Measurements from ENCODE around the gene USP53.
"Not testable (repeated sequence)": the region's sequence is repeated elsewhere in the genome, so short reads cannot be mapped to it uniquely, and the experiment has no call there.

Gene USP53

GRCh38 chr4:119212234-119212963, at the start of gene USP53:
USP53 (plus strand) TSS chr4:119212713; CDS start chr4:119239760, 27,047 bp downstream.
- in situ Hi-C loops (cut with MboI; ENCODE audit: low sequenced_read_pairs): no loop called here

GRCh38 chr4:119165767-119166166, 46.7 kb upstream of the USP53 start:
- in situ Hi-C loops (cut with MboI; ENCODE audit: low sequenced_read_pairs): no loop called here

DNA sequence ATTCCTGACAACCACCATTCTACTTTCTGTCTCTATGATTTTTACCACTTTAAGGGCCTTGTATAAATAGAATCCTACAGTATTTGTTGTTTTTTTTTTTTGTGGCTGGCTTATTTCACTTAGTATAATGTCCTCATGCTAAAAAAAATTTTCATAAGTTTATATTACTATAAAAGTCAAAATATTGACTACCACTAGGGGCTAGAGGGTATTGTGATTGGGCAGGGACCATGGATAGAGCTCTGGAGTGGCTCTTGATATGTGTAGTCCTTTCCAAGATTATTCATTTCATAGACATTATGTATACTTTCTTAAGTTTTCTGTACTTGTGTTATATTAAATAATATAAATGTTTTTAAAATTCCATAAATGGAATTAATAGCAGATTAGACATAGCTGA, 42.3 kb upstream of the USP53 start:
- in situ Hi-C loops (cut with MboI; ENCODE audit: low sequenced_read_pairs): no loop called here

DNA sequence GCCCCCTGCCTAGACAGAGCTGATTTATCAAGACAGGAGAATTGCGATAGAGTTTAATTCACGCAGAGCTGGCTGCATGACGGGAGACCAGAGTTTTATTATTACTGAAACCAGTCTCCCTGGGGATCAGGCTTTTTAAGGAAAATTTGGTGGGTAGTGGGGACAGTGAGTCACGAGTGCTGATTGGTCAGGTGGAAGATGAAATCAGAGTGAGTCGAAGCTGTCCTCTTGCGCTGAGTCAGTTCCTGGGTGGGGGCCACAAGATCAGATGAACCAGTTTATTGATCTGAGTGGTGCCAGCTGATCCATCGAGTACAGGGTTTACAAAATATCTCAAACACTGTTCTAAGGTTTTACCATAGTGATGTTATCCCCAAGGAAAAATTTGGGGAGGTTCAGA, 40.3 kb upstream of the USP53 start:
- in situ Hi-C loops (cut with MboI; ENCODE audit: low sequenced_read_pairs): no loop called here

DNA sequence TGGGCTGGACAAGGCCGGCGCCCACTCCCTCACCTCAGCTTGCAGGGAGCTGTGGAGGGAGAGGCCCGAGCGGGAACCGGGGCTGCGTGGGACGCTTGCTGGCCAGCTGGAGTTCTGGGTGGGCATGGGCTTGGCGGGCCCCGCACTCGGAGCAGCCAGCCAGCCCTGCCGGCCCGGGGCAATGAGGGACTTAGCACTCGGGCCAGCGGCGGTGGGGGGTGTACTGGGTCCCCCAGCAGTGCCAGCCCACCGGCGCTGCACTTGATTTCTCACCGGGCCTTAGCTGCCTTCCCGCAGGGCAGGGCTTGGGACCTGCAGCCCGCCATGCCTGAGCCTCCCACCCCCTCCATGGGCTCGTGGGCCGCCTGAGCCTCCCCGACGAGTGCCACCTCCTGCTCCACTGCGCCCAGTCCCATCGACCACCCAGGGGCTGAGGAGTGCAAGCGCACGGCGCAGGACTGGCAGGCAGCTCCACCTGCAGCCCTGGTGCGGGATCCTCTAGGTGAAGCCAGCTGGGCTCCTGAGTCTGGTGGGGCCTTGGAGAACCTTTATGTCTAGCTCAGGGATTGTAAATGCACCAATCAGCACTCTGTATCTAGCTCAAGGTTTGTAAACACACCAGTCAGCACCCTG, 38.7 kb upstream of the USP53 start:
- in situ Hi-C loops (cut with MboI; ENCODE audit: low sequenced_read_pairs): not testable (repeated sequence)

DNA sequence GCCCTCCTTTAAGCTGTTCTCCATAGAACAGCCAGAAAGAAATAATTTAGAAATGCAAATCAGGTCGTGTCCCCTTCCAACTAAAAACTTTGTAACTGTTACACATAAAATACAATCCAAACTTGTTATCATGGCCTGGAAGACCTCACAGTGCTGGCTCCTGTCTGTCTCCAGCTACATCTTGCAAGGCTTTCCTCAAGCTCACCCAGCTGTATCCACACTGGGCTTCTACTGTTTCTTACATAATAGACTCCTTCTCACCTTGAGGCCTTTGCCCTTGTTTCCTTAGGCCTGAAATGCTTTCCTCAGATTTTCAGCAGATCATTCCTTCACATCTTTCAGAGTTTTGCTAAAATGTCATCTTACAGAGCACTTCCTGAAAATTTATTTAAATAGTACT, 33.5 kb upstream of the USP53 start:
- in situ Hi-C loops (cut with MboI; ENCODE audit: low sequenced_read_pairs): no loop called here

- in situ Hi-C loops (cut with MboI; ENCODE audit: low sequenced_read_pairs): no loop called here
Measured at GRCh38 chr4:119184128-119184527, 28.4 kb upstream of the USP53 start.

DNA sequence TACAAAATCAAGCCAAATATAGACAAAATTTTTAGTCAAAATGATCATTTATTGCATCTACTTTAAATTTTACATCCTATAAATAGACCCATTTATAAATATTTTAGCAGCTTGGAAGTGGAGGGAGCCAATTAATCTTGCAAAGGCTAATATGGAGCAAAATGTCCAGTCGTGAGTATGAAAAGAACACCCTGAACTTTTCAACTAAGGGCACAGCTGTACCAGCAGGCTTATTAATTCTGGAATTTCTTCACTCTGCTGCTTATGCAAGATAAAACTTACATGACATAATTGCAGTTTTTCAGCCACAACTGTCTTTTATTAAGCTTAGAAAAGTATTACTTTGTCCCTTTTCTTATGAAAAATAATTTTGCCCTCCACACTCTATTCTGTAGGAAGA, 22.9 kb upstream of the USP53 start:
- in situ Hi-C loops (cut with MboI; ENCODE audit: low sequenced_read_pairs): no loop called here

DNA sequence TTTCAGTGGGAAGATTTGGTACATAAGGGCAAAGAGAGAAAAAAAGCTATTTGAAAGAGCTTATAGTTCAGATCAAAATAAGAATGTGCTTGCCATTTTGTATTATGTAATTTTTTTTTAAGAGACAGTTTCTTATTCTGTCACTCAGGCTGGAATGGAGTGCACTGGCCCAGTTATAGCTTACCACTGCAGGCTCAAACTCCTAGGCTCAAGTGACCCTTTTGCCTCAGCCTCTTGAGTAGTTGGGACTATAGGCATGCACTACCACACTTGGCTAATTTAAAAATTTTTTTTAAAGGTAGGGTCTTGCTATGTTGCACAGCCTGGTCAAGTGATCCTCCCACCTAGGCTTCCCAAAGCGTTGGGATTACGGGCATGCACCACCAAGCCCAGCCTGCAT, 22.2 kb upstream of the USP53 start:
- in situ Hi-C loops (cut with MboI; ENCODE audit: low sequenced_read_pairs): no loop called here

- in situ Hi-C loops (cut with MboI; ENCODE audit: low sequenced_read_pairs): no loop called here
Measured at GRCh38 chr4:119191505-119191904, 21.0 kb upstream of the USP53 start.

DNA sequence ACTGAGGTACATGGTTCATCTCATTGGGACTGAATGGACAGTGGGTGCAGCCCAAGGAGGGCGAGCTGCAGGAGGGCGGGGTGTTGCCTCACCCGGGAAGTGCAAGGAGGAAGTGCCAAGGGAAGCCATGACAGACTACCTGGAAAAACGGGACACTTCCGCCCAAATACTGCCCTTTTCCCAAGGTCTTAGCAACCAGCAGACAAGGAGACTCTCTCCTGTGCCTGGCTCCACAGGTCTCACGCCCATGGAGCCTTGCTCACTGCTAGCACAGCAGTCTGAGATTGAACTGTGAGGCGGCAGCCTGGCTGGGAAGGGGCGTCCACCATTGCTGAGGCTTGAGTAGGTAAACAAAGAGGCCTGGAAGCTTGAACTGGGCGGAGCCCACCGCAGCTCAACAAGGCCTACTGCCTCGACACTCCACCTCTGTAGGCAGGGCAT, 14.7 kb upstream of the USP53 start:
- in situ Hi-C loops (cut with MboI; ENCODE audit: low sequenced_read_pairs): no loop called here

DNA sequence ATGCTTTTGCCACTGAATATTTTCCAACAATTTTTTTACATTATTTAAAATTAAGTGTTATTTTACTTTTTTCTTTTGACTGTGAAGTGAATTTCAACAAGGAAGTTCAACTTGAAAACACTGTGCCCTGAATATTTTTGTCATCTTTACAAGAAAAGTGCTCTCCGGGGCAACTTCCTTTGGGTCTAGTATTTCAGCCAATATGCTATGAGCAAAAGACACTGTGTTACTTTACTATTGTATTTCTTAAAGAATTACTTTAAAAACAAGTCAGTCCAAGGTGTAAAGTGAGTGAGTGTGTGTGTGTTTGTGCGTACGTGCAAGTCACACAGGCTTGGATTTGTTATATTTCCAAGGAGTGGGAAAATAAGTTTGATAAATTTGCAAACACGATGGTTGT, 7.6 kb upstream of the USP53 start:
- in situ Hi-C loops (cut with MboI; ENCODE audit: low sequenced_read_pairs): no loop called here

DNA sequence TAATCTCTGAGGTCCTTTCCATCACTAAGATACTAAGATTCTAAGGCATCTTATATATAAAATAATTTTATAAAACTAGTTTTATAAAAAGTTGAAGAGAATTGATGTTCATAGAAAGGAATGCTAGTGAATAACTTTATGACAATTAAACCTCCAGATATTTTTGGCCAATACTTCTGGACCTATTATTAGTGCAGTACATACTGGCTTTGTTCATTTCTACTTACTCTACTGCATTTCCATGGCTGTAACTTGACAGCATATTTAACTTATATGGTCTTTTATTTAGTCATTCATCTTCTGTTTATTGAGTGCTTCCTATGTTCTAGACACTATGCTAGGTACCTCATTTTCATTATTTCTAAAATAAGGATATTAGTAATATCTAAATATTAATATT, 6.8 kb upstream of the USP53 start:
- in situ Hi-C loops (cut with MboI; ENCODE audit: low sequenced_read_pairs): no loop called here

- in situ Hi-C loops (cut with MboI; ENCODE audit: low sequenced_read_pairs): no loop called here
Measured at GRCh38 chr4:119206178-119206577, 6.3 kb upstream of the USP53 start.

DNA sequence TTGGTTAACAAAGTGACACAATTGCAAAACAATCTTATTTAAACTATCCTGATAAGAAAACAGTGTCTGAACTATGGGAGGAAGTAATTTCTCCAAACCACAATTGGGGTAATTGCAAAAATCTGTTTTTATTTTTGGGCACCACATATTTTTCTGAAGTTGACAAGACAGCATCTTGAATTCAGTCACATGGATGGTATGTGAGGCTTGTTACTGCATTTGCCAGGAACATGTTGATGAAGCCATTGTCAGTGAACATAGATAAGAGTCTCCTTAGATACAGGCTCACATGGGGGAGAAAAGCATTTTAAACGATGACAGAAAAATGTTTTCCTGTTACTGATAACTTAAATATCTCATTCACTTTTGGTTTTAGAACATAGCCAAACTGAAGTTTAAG, 5.5 kb upstream of the USP53 start:
- in situ Hi-C loops (cut with MboI; ENCODE audit: low sequenced_read_pairs): no loop called here

DNA sequence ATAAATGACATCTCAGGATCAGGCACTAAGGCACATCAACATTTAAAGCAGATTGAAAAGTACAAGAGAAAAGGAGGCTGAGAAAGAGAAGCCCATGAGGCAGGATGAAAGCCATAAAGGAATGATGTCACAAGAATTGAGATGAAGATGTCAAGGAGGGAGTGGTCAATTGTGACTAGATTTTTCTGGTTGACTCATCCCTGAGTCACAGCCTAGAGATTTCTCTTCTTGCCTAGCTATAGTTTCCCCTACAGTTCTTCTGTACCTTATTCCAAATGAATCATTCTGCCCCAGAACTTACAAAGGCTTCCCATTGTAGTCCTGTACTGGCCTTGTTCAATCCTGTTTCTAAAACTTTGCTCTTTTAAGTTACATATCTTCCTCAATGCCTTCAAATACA, 3.4 kb upstream of the USP53 start:
- in situ Hi-C loops (cut with MboI; ENCODE audit: low sequenced_read_pairs): no loop called here

DNA sequence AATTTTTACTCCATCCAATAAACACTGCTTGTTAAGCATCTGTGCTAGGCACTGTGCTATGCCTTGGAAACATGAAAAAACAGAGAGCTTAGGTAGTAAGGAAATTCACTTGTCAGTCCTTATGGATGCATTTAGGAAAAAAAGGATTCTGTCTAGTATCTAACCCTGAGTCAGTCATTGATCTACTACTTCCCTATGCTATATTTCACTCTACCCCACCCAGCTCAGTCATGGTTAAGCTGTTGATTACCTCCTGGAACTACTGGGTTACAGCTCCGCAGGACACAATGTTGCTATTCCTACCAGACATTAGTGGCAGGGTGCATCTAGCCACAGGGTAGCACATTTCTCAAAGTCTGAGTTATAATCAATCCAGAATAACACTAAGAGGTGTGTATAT, 2.9 kb upstream of the USP53 start:
- in situ Hi-C loops (cut with MboI; ENCODE audit: low sequenced_read_pairs): no loop called here

GRCh38 chr4:119210775-119211174, 1.7 kb upstream of the USP53 start:
- in situ Hi-C loops (cut with MboI; ENCODE audit: low sequenced_read_pairs): no loop called here

DNA sequence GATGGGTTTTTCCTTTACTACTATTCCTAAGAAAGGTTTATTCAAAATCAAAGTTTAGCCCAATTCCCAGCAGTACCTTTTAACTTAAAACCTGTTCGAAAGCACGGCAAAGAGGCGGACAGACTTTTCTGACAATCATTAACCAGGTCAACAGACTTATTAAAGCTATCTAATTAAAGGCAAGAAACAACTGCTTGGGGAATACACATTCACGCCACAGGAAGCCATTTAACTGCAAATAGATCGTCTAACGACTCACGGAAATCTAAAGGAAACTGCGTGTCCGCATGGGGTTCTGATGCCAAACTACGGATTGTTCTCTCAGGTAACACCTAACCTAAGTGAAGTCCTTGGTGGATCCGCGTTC, 663 bp upstream of the USP53 start:
- in situ Hi-C loops (cut with MboI; ENCODE audit: low sequenced_read_pairs): no loop called here

- in situ Hi-C loops (cut with MboI; ENCODE audit: low sequenced_read_pairs): no loop called here
Measured at GRCh38 chr4:119212964-119213606, 572 bp downstream of the USP53 start.

DNA sequence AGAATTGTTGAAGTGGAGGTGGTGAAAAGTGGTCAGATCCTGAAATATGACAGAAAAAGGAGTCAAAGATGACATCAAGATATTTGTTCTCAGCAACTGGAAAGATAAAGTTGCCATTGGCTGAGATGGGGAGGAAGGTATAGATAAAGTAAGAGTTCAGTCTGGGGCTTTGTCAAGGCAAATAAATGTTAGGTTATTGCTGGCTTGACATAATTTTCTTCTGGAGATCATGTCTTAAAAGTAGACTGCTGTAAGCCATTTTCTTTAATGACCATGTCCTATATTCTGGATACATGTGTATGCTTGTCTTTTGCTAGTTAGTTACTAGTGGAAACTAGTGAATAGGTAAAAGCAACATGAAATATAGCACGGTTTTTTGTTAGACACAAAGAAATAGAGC, 5.6 kb downstream of the USP53 start:
- in situ Hi-C loops (cut with MboI; ENCODE audit: low sequenced_read_pairs): no loop called here

DNA sequence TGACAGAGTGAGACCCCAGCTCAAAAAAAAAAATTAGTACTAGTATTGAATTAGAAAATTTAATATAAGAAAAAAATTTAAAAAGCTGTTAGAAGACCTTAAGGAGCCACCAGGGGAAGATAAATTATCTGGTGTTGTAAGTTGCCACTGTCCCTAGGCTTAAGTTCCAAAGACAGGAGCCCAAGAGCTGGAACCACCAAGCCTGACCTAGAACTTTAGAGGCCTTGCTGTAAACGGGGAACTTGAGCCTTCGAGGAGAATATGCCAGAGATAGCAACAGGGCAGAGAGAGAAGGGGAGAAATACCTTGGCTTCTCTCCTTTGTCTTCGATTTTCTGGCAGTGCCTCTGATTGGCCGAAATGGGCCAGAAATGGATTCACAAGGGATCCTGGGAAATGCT, 8.9 kb downstream of the USP53 start:
- in situ Hi-C loops (cut with MboI; ENCODE audit: low sequenced_read_pairs): no loop called here
